AG09309 (cell line): Measurements from ENCODE around the gene ANKS3.

Source experiments
- DNase-seq: peaks from one replicate; pipeline ENCODE4 v3.0.0-alpha.2; 2010; ENCODE audit warnings: low read depth
- H3K4me3 ChIP-seq: 2 replicates; pipeline ENCODE4 v1.5.1; 2011; ENCODE audit warnings: mild to moderate bottlenecking, low read depth, low read length, moderate library complexity; ENCODE audit not compliant: control insufficient read depth
- TF ChIP-seq, protein P1 (sequence below): IDR thresholded peaks from 2 replicates; pipeline ENCODE4 v1.5.1; 2011; ENCODE audit warnings: mild to moderate bottlenecking, low read depth, low read length, inconsistent platforms; ENCODE audit not compliant: insufficient read depth, control insufficient read depth; ENCODE audit errors: missing control alignments

The ANKS3 gene

DNA sequence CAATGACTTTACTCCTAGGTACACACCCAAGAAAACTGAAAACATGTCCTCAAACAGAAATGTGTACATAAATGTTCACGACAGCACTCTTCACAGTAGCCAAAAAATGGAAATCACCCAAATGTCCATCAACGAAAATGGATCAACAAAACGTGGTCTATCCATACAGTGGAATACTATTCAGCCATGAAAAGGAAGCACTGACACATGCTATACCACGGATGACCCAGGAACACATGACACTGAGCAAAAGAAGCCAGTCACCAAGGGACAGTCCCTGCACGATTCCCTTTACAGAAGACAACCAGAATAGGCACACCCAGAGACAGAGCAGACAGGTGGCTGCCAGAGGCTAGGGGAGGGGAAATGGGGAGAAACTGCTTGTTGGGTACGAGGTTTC is 21.6 kb upstream of the ANKS3 start:
- DNase-seq: no peak
- H3K4me3 ChIP-seq: no peak overlapping the region
- TF ChIP-seq, protein P1, sequence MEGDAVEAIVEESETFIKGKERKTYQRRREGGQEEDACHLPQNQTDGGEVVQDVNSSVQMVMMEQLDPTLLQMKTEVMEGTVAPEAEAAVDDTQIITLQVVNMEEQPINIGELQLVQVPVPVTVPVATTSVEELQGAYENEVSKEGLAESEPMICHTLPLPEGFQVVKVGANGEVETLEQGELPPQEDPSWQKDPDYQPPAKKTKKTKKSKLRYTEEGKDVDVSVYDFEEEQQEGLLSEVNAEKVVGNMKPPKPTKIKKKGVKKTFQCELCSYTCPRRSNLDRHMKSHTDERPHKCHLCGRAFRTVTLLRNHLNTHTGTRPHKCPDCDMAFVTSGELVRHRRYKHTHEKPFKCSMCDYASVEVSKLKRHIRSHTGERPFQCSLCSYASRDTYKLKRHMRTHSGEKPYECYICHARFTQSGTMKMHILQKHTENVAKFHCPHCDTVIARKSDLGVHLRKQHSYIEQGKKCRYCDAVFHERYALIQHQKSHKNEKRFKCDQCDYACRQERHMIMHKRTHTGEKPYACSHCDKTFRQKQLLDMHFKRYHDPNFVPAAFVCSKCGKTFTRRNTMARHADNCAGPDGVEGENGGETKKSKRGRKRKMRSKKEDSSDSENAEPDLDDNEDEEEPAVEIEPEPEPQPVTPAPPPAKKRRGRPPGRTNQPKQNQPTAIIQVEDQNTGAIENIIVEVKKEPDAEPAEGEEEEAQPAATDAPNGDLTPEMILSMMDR: no peak

DNA sequence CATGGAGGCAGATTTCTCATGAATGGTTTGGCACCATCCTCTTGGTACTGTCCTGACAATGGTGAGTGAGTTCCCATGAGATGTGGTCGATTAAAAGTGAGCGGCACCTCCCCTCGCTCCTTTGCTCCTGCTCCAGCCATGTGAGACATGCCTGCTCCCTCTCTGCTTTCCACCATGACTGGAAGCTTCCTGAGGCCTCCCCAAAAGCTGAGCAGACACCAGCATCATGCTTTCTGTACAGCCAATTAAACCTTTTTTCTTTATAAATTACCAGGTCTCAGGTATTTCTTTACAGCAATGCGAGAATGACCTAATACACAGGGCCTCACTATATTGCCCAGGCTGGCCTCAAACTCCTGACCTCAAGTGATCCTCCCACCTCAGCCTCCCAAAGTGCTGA is 20.8 kb upstream of the ANKS3 start:
- no peak overlapping the region for H3K4me3 ChIP-seq
- no peak for DNase-seq
- TF ChIP-seq, protein P1: no peak

DNA sequence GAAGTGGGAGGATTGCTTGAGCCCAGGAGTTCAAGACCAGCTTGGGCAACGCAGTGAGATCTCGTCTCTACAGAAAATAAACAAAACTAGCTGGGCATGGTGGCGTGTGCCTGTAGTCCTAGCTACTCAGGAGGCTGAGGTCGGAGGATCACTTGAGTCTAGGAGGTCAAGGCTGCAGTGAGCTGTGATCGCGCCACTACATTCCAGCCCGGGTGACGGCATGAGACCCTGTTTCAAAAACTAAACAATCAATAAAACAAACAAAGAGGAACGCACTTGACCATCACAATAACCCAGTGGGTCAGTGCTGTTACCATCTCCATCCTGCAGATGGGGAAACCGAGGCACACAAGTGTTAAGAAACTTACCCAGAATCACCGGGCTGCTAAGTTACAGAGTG is 19.2 kb upstream of the ANKS3 start:
- no peak for DNase-seq
- no peak overlapping the region for H3K4me3 ChIP-seq
- TF ChIP-seq, protein P1: no peak

DNA sequence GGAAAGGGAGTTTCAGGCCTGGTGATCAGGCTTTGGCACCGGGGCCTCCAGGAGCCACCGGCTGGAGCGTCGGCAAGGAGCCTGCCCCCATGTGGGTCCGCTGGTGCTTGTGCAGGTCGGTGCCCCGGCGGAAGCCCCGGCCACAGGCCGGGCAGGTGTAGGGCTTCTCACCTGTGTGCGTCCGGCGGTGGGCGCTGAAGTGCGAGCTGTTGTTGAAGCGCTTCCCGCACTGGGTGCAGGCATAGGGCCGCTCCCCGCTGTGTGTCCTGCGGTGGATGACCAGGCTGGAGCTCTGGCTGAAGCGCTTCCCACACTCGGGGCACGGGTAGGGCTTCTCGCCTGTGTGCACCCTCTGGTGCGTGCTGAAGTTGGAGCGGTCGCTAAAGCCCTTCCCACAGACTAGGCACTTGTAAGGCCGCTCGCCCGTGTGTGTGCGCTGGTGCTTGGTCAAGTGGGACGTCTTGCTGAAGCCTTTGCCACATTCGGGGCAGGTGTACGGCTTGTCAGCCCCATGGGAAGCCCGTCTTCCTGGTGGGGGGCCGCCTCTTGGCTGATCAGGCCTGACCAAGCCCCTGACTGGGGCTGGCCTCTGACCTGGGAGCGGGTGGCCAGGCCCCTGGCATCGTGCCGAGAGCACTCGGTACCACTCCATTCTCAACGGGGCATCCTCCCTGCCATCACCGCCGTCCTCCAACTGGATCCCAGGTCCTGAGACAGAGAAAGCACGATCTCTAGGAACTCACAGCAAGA is 18.5 kb upstream of the ANKS3 start:
- no peak overlapping the region for H3K4me3 ChIP-seq
- TF ChIP-seq, protein P1: no peak

DNA sequence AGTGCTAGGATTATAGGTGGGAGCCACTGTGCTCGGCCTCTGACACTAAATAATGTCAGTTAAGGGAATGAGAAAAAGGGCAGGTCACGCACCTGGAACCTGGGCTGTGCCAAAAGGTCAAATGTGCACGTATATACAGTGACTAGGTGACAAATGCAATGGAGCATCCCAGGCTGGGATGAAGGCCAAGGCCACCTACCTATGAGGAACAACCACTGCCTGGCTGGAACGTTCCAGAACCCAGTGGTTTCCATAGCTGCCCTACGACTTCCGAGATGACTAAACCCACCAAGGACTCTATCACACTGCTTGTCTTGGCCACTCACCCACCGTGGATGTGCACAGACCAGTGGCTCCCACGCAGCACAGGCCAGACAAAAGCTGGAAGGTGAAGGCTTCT is 16.8 kb upstream of the ANKS3 start:
- DNase-seq: no peak
- TF ChIP-seq, protein P1: no peak
- H3K4me3 ChIP-seq: no peak overlapping the region

More for the DNA sequence above, 18.5 kb upstream of the ANKS3 start:
- DNase-seq: no peak

DNA sequence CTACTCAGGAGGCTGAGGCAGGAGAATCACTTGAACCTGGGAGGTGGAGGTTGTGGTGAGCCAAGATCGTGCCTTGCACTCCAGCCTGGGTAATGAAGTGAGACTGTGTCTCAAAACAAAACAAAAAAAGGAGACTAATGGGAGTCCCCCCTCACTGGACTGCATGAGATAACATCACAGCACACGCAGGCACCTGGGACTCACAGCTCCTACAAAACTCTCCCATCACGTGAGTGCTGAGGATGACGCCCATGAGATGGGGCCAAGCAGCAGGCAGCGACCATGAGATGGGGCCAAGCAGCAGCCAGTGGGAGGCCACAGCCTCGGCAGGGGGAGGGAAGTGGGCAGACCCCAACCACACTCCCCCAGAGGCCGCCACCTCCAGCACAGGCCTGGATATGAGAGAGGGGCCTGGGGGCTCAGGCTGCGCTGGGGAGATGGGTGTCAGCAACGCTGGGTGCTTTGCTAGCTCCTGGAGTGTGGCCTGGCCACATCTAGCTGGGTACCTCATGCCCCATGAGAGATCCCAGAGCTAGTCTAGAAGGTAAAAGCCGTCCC is 15.7 kb upstream of the ANKS3 start:
- no peak overlapping the region for H3K4me3 ChIP-seq
- TF ChIP-seq, protein P1: no peak
- no peak for DNase-seq
